Neural cell (in vitro differentiated cells): Measurements from ENCODE around the gene IRS1. TPM values are rescaled to one million over a fixed set of nuclear protein-coding genes. Genes with fewer than 3 reads are reported as not detected.

Experiments
- H2AFZ ChIP-seq: fragments of 200-600, 300-800 bp; sonication (generic), shearing (Covaris generic); 2 replicates; pipeline ENCODE4 v1.6.0; 2014; ENCODE audit warnings: low read depth, mild to moderate bottlenecking, antibody characterized with exemption, low read length, moderate library complexity
- H3F3A ChIP-seq: fragments of 200-600 bp; shearing (Covaris generic); 2 replicates; pipeline ENCODE4 v1.6.1; 2016; ENCODE audit warnings: mild to moderate bottlenecking, moderate library complexity, mixed read lengths, antibody characterized with exemption, low read length; ENCODE audit not compliant: insufficient read depth, poor library complexity, severe bottlenecking
- H3K27ac ChIP-seq: fragments of 200-600, 300-800 bp; sonication (generic), shearing (Covaris generic); 2 replicates; pipeline ENCODE4 v1.5.1; 2014; ENCODE audit warnings: mild to moderate bottlenecking, low read length, moderate library complexity
- H3K27me3 ChIP-seq: fragments of 300-800, 200-600 bp; sonication (generic), shearing (Covaris generic); 2 replicates; pipeline ENCODE4 v1.6.0; 2014; ENCODE audit warnings: mild to moderate bottlenecking, low read depth, low read length, moderate library complexity; ENCODE audit not compliant: insufficient read depth
- H3K36me3 ChIP-seq: fragments of 300-800, 200-600 bp; sonication (generic), shearing (Covaris generic); 2 replicates; pipeline ENCODE4 v1.5.1; 2014; ENCODE audit warnings: mild to moderate bottlenecking, antibody characterized with exemption, low read length, moderate library complexity; ENCODE audit not compliant: insufficient read depth
- H3K4me2 ChIP-seq: fragments of 300-800, 200-600 bp; sonication (generic), shearing (Covaris generic); 2 replicates; pipeline ENCODE4 v1.6.0; 2014; ENCODE audit warnings: mild to moderate bottlenecking, low read length
- H3K4me3 ChIP-seq: fragments of 300-800, 200-600 bp; sonication (generic), shearing (Covaris generic); 2 replicates; pipeline ENCODE4 v1.5.1; 2014; ENCODE audit warnings: mild to moderate bottlenecking, low read length, moderate library complexity
- H3K79me2 ChIP-seq: fragments of 200-600 bp; shearing (Covaris generic); replicated peaks from 2 replicates; pipeline ENCODE4 v1.6.0; 2014; ENCODE audit warnings: mild to moderate bottlenecking, low read length, moderate library complexity; ENCODE audit not compliant: insufficient read depth
- H3K9ac ChIP-seq: fragments of 300-800, 200-600 bp; sonication (generic), shearing (Covaris generic); 2 replicates; pipeline ENCODE4 v1.6.1; 2016; ENCODE audit warnings: mild to moderate bottlenecking, low read length, mixed read lengths
- H3K9me2 ChIP-seq: fragments of 200-600 bp; shearing (Covaris generic); 2 replicates; pipeline ENCODE4 v1.6.1; 2016; ENCODE audit warnings: mild to moderate bottlenecking, low read length, mixed read lengths; ENCODE audit not compliant: insufficient read depth
- H3K9me3 ChIP-seq: fragments of 200-600, 300-800 bp; sonication (generic), shearing (Covaris generic); 2 replicates; pipeline ENCODE4 v1.6.1; 2016; ENCODE audit warnings: mild to moderate bottlenecking, mixed run types, low read length, moderate library complexity, mixed read lengths
- H4K20me1 ChIP-seq: fragments of 200-600 bp; shearing (Covaris generic); 2 replicates; pipeline ENCODE4 v1.6.1; 2016; ENCODE audit warnings: mild to moderate bottlenecking, mixed run types; ENCODE audit not compliant: insufficient read depth
- EP300 ChIP-seq: fragments of 450-650 bp; conservative IDR thresholded peaks from 2 replicates; pipeline ENCODE4 v1.6.1; 2014; ENCODE audit warnings: antibody characterized with exemption, mild to moderate bottlenecking, moderate library complexity; ENCODE audit not compliant: poor library complexity, severe bottlenecking
- EZH2 ChIP-seq: fragments of 200-600, 300-800 bp; shearing (Covaris generic), sonication (generic); IDR thresholded peaks from 2 replicates; pipeline ENCODE4 v1.6.1; 2014; ENCODE audit warnings: antibody characterized with exemption, low read length, borderline replicate concordance, mild to moderate bottlenecking; ENCODE audit not compliant: insufficient read depth, poor library complexity, severe bottlenecking
- MXI1 ChIP-seq: fragments of 450-650 bp; conservative IDR thresholded peaks from 2 replicates; pipeline ENCODE4 v1.6.1; 2014; ENCODE audit warnings: antibody characterized with exemption, mild to moderate bottlenecking; ENCODE audit not compliant: poor library complexity, severe bottlenecking
- POLR2AphosphoS5 ChIP-seq: IDR thresholded peaks from 2 replicates; pipeline ENCODE4 v1.6.1; 2012
- RAD21 ChIP-seq: fragments of 450-650 bp; conservative IDR thresholded peaks from 2 replicates; pipeline ENCODE4 v1.6.1; 2014; ENCODE audit warnings: antibody characterized with exemption, mild to moderate bottlenecking, moderate library complexity
- SMC3 ChIP-seq: fragments of 450-650 bp; conservative IDR thresholded peaks from 2 replicates; pipeline ENCODE4 v1.6.1; 2014; ENCODE audit warnings: antibody characterized with exemption, mild to moderate bottlenecking, moderate library complexity; ENCODE audit not compliant: poor library complexity
- TAF1 ChIP-seq: IDR thresholded peaks from 2 replicates; pipeline ENCODE4 v1.6.1; 2012; ENCODE audit warnings: low read depth
- polyA plus RNA-seq: library from polyadenylated mRNA; depleted of rRNA; stranded (reverse); fragments of >200 nt; gene quantifications from 2 replicates; pipeline ENCODE4 v1.2.3, GENCODE V29; 2014
- TF ChIP-seq, protein P1 (sequence below): fragments of 450-650 bp; IDR thresholded peaks from 2 replicates; pipeline ENCODE4 v1.5.1; 2014; ENCODE audit warnings: antibody characterized with exemption, mild to moderate bottlenecking, moderate library complexity; ENCODE audit not compliant: poor library complexity, severe bottlenecking
- TF ChIP-seq, protein P2 (sequence below): IDR thresholded peaks from 2 replicates; pipeline ENCODE4 v1.6.1; 2012; ENCODE audit warnings: borderline replicate concordance

IRS1 gene
- polyA plus RNA-seq, 1 donor from 2014 or later, result 7.2 TPM

DNA sequence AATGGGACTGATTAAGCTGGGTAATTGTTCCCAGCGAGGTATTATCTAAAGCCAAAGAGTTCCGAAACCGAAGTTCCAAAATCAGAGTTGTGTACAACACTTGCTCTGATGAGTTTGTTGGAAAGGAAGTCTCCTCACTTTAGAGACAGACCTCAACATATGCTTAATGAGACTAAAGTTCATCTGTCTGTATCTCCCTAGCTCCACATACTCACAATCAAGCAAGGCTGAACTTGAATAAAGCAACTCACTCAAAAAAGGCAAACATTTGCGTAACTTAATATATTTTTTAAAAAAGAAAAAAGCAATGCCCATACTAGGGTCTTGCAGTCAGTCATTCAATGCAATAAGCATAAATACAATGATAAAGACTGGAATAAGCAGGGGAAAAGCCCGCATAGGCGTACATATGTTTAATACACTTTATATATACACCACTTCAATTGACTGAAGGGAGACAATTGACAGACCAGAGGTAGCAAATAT lies 60.0 kb downstream of the IRS1 start:
- Histone ChIP-seq H3K9me3 (no peaks in the 10 kb centered on the region), H3K9ac (no peak overlapping the region), H3K4me3 (no peak overlapping the region), H3K79me2 (peaks cover 17% of the 10 kb centered on the region), H3K27me3 (no peaks in the 10 kb centered on the region), H3F3A (no peaks in the 10 kb centered on the region), H3K36me3 (no peaks in the 10 kb centered on the region), H3K9me2 (no peaks in the 10 kb centered on the region), H4K20me1 (no peaks in the 10 kb centered on the region), H2AFZ (no peak overlapping the region), H3K4me2 (no peak overlapping the region), H3K27ac (no peak overlapping the region)
- TF ChIP-seq TAF1 (no peak), RAD21 (no peak), EZH2 (no peak), EP300 (no peak), MXI1 (no peak), POLR2AphosphoS5 (no peak)
- TF ChIP-seq, protein P1, sequence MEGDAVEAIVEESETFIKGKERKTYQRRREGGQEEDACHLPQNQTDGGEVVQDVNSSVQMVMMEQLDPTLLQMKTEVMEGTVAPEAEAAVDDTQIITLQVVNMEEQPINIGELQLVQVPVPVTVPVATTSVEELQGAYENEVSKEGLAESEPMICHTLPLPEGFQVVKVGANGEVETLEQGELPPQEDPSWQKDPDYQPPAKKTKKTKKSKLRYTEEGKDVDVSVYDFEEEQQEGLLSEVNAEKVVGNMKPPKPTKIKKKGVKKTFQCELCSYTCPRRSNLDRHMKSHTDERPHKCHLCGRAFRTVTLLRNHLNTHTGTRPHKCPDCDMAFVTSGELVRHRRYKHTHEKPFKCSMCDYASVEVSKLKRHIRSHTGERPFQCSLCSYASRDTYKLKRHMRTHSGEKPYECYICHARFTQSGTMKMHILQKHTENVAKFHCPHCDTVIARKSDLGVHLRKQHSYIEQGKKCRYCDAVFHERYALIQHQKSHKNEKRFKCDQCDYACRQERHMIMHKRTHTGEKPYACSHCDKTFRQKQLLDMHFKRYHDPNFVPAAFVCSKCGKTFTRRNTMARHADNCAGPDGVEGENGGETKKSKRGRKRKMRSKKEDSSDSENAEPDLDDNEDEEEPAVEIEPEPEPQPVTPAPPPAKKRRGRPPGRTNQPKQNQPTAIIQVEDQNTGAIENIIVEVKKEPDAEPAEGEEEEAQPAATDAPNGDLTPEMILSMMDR, result no peak

DNA sequence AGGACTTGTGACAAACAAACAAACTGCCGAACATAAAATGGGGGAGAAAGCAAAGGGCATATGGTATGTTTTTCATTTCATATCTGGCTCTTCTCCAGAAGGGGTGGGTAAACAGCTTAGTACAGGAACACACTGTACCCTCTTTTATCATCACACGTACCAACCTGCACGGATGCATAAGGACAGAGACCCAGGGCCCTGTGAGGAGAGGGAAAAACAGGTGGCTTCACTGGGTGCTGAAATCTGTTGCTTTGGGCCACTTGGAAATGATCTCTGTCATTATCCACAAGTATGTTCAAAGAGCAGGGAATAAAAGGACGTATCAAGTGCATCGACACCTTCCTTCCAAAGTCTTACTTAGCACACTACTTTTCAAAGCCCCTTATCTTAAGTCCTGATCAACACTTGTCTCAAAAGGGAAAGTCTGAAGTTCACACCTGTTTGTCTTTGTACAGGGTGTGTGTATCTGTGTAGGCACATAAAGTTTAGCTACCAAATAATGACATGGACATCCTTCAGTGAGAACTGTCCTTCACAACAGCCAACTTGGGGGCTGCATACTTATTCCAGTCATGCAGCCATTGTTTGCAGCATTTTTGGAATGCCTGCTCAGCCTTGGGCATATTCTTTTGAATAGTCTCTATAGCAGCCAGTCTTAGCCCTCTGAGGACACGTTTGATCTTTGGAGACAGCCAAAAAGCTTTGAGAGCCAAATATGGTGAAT lies 60.6 kb downstream of the IRS1 start:
- no peaks in the 10 kb centered on the region for H4K20me1 ChIP-seq

More for the DNA sequence above, 60.6 kb downstream of the IRS1 start:
- Histone ChIP-seq H3K9ac (no peak overlapping the region), H3K4me3 (no peak overlapping the region), H3F3A (no peaks in the 10 kb centered on the region), H2AFZ (no peak overlapping the region), H3K27ac (no peak overlapping the region), H3K36me3 (no peaks in the 10 kb centered on the region), H3K9me3 (no peaks in the 10 kb centered on the region), H3K9me2 (no peaks in the 10 kb centered on the region), H3K27me3 (no peaks in the 10 kb centered on the region), H3K4me2 (no peak overlapping the region), H3K79me2 (peaks cover 17% of the 10 kb centered on the region)
- TF ChIP-seq MXI1, result no peak
- TF ChIP-seq EP300, result no peak
- TF ChIP-seq SMC3, result no peak
- no peak for TF ChIP-seq TAF1
- no peak for TF ChIP-seq POLR2AphosphoS5
- TF ChIP-seq, protein P1, result no peak
- no peak for TF ChIP-seq RAD21
- TF ChIP-seq, protein P2, sequence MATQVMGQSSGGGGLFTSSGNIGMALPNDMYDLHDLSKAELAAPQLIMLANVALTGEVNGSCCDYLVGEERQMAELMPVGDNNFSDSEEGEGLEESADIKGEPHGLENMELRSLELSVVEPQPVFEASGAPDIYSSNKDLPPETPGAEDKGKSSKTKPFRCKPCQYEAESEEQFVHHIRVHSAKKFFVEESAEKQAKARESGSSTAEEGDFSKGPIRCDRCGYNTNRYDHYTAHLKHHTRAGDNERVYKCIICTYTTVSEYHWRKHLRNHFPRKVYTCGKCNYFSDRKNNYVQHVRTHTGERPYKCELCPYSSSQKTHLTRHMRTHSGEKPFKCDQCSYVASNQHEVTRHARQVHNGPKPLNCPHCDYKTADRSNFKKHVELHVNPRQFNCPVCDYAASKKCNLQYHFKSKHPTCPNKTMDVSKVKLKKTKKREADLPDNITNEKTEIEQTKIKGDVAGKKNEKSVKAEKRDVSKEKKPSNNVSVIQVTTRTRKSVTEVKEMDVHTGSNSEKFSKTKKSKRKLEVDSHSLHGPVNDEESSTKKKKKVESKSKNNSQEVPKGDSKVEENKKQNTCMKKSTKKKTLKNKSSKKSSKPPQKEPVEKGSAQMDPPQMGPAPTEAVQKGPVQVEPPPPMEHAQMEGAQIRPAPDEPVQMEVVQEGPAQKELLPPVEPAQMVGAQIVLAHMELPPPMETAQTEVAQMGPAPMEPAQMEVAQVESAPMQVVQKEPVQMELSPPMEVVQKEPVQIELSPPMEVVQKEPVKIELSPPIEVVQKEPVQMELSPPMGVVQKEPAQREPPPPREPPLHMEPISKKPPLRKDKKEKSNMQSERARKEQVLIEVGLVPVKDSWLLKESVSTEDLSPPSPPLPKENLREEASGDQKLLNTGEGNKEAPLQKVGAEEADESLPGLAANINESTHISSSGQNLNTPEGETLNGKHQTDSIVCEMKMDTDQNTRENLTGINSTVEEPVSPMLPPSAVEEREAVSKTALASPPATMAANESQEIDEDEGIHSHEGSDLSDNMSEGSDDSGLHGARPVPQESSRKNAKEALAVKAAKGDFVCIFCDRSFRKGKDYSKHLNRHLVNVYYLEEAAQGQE, result no peak
- no peak for TF ChIP-seq EZH2
